Neural progenitor cell (in vitro differentiated cells): Measurements from ENCODE around the gene SETD2. TPM values are rescaled to one million over a fixed set of nuclear protein-coding genes. Genes with fewer than 3 reads are reported as not detected.

Experiments
- DNase-seq: peaks from one replicate; pipeline ENCODE4 v3.0.0-alpha.2; 2016; ENCODE audit warnings: low spot score
- H2AFZ ChIP-seq: fragments of 200-600 bp; sonication (generic); replicated peaks from 2 replicates; pipeline ENCODE4 v1.6.1; 2016; ENCODE audit warnings: antibody characterized with exemption
- H3F3A ChIP-seq: fragments of 200-600 bp; sonication (generic); 2 replicates; pipeline ENCODE4 v1.6.1; 2016; ENCODE audit warnings: antibody characterized with exemption, low read depth
- H3K27ac ChIP-seq: fragments of 200-600 bp; sonication (generic); 2 replicates; pipeline ENCODE4 v1.5.1; 2016; ENCODE audit warnings: mild to moderate bottlenecking
- H3K27me3 ChIP-seq: fragments of 200-600 bp; sonication (generic); 2 replicates; pipeline ENCODE4 v1.6.1; 2016; ENCODE audit warnings: mild to moderate bottlenecking, moderate library complexity
- H3K36me3 ChIP-seq: fragments of 200-600 bp; sonication (generic); 2 replicates; pipeline ENCODE4 v1.5.1; 2016
- H3K4me1 ChIP-seq: fragments of 200-600 bp; sonication (generic); 2 replicates; pipeline ENCODE4 v1.6.1; 2016; ENCODE audit warnings: mixed run types
- H3K4me2 ChIP-seq: fragments of 200-600 bp; sonication (generic); 2 replicates; pipeline ENCODE4 v1.6.1; 2016
- H3K4me3 ChIP-seq: fragments of 200-600 bp; sonication (generic); 2 replicates; pipeline ENCODE4 v1.5.1; 2016
- H3K79me2 ChIP-seq: fragments of 200-600 bp; sonication (generic); 2 replicates; pipeline ENCODE4 v1.6.1; 2016; ENCODE audit warnings: low read depth
- H3K9ac ChIP-seq: fragments of 200-600 bp; sonication (generic); 2 replicates; pipeline ENCODE4 v1.6.1; 2016
- H3K9me3 ChIP-seq: fragments of 200-600 bp; sonication (generic); 2 replicates; pipeline ENCODE4 v1.5.1; 2016; ENCODE audit warnings: low read depth
- H4K20me1 ChIP-seq: fragments of 200-600 bp; sonication (generic); 2 replicates; pipeline ENCODE4 v1.6.1; 2016; ENCODE audit warnings: low read depth
- H3K27ac Mint-ChIP-seq: 3 replicates; pipeline ENCODE4 v1.8.0; 2021; ENCODE audit warnings: mixed read lengths
- H3K27me3 Mint-ChIP-seq: 2 replicates; pipeline ENCODE4 v1.8.0; 2022; ENCODE audit warnings: low read depth, mild to moderate bottlenecking, inconsistent platforms, moderate library complexity, mixed read lengths; ENCODE audit not compliant: insufficient read depth
- H3K36me3 Mint-ChIP-seq: 3 replicates; pipeline ENCODE4 v1.8.0; 2021; ENCODE audit warnings: mixed read lengths
- H3K4me1 Mint-ChIP-seq: 3 replicates; pipeline ENCODE4 v1.8.0; 2021; ENCODE audit warnings: mixed read lengths
- H3K4me3 Mint-ChIP-seq: 3 replicates; pipeline ENCODE4 v1.8.0; 2021; ENCODE audit warnings: mild to moderate bottlenecking, moderate library complexity, mixed read lengths
- H3K9me3 Mint-ChIP-seq: 3 replicates; pipeline ENCODE4 v1.8.0; 2020; ENCODE audit warnings: mixed read lengths
- EZH2 ChIP-seq: fragments of 200-600 bp; sonication (generic); IDR thresholded peaks from 2 replicates; pipeline ENCODE4 v1.6.1; 2017; ENCODE audit warnings: antibody characterized with exemption, mild to moderate bottlenecking, moderate library complexity
- EZH2phosphoT487 ChIP-seq: fragments of 200-600 bp; sonication (generic); IDR thresholded peaks from 2 replicates; pipeline ENCODE4 v1.6.1; 2017; ENCODE audit warnings: antibody characterized with exemption
- total RNA-seq: library from RNA; depleted of rRNA; stranded (reverse); fragments of >200 nt; gene quantifications from 2 replicates; pipeline ENCODE4 v1.2.3, GENCODE V29; 2015; ENCODE audit warnings: low replicate concordance
- TF ChIP-seq, protein P1 (sequence below): fragments of 200-600 bp; sonication (generic); IDR thresholded peaks from 2 replicates; pipeline ENCODE4 v1.5.1; 2017; ENCODE audit warnings: antibody characterized with exemption, mild to moderate bottlenecking

Gene SETD2
- total RNA-seq, 1 donor from 2014 or later: 46.0 TPM

DNA sequence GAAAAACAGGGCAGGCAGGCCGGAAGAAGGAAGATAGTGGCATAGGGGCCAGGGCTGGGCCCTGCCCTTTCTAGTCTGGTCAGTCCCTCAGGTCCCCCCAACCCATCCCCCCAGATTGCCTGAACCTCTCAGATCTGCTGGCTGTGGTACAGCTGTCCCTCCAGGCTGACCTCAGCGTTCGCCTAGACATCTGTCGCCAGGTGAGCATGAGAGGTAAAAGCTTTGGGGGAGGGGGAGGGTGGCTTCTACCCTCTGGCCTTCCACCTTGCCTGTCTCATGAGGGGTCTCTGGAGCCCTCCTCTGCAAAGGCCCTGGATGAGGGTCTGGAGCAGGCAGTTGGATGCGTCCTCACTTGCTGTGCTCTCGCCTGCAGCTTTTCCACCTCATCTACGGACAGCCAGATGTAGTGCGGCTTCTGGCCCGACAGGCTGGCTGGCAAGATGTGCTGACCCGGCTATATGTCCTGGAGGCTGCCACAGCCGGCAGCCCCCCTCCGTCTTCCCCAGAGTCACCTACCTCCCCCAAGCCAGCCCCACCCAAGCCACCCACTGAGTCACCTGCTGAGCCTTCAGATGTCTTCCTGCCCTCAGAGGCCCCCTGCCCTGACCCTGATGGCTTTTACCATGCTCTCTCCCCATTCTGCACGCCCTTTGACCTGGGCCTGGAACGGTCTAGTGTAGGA, 164.3 kb downstream of the SETD2 start:
- Histone ChIP-seq H3K27me3 (no peaks in the 10 kb centered on the region), H3K9ac (no peak overlapping the region), H3K4me1 (no peaks in the 10 kb centered on the region), H3K4me3 (no peak overlapping the region), H4K20me1 (no peaks in the 10 kb centered on the region), H3F3A (no peaks in the 10 kb centered on the region), H3K27ac (no peak overlapping the region), H3K4me2 (no peak overlapping the region), H3K79me2 (no peaks in the 10 kb centered on the region), H2AFZ (no peak overlapping the region), H3K36me3 (no peaks in the 10 kb centered on the region), H3K9me3 (no peaks in the 10 kb centered on the region)
- no peak for DNase-seq
- TF ChIP-seq, protein P1, sequence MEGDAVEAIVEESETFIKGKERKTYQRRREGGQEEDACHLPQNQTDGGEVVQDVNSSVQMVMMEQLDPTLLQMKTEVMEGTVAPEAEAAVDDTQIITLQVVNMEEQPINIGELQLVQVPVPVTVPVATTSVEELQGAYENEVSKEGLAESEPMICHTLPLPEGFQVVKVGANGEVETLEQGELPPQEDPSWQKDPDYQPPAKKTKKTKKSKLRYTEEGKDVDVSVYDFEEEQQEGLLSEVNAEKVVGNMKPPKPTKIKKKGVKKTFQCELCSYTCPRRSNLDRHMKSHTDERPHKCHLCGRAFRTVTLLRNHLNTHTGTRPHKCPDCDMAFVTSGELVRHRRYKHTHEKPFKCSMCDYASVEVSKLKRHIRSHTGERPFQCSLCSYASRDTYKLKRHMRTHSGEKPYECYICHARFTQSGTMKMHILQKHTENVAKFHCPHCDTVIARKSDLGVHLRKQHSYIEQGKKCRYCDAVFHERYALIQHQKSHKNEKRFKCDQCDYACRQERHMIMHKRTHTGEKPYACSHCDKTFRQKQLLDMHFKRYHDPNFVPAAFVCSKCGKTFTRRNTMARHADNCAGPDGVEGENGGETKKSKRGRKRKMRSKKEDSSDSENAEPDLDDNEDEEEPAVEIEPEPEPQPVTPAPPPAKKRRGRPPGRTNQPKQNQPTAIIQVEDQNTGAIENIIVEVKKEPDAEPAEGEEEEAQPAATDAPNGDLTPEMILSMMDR: no peak
- no peak for TF ChIP-seq EZH2
- no peak for TF ChIP-seq EZH2phosphoT487
- H3K9me3 Mint-ChIP-seq: no peaks in the 10 kb centered on the region
- no peak overlapping the region for H3K4me3 Mint-ChIP-seq
- H3K4me1 Mint-ChIP-seq: peaks cover 3% of the 10 kb centered on the region
- H3K27me3 Mint-ChIP-seq: peaks cover 4% of the 10 kb centered on the region
- no peaks in the 10 kb centered on the region for H3K36me3 Mint-ChIP-seq
- H3K27ac Mint-ChIP-seq: peak overlapping the region; percentile 25

DNA sequence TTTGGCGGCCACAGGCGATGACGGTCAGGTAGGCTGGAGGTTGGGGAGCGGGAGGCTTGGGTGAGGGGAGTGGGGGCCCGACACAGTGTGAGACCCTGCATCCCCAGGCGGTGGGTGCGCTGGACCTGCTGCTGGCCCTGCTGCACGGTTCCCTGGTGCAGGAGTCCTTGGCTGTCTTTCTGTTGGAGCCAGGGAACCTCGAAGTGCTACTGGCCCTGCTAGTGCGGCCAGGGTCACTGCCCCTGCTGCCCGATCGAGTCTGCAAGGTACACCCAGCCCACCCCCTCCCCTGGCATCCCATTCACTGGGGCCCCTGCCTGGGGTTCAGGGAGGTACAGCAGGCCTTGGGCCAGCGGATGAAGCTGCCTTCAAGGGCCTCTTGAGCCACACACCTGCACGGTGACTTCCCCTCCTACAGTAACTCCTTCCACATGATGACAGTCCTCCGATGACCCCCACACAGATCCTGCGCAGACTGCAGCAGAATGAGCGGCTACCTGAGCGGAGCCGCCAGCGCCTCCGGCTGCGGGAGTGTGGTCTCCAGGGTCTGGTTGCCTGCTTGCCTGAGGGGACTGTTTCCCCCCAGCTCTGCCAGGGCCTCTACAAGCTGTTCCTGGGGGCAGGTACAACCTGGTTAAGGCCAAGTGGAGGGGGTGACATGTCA, 164.9 kb downstream of the SETD2 start:
- H3K27me3 ChIP-seq: no peaks in the 10 kb centered on the region
- no peak overlapping the region for H3K4me3 Mint-ChIP-seq
- no peak overlapping the region for H3K9ac ChIP-seq
- no peaks in the 10 kb centered on the region for H3K4me1 ChIP-seq
- H3K27ac ChIP-seq: no peak overlapping the region
- no peaks in the 10 kb centered on the region for H3F3A ChIP-seq
- DNase-seq: no peak
- H3K27ac Mint-ChIP-seq: no peak overlapping the region
- H3K27me3 Mint-ChIP-seq: peaks cover 4% of the 10 kb centered on the region
- H4K20me1 ChIP-seq: no peaks in the 10 kb centered on the region
- no peak overlapping the region for H2AFZ ChIP-seq
- no peak for TF ChIP-seq EZH2phosphoT487
- no peaks in the 10 kb centered on the region for H3K79me2 ChIP-seq
- H3K9me3 Mint-ChIP-seq: no peaks in the 10 kb centered on the region
- no peak overlapping the region for H3K4me3 ChIP-seq
- no peak overlapping the region for H3K4me2 ChIP-seq
- no peaks in the 10 kb centered on the region for H3K36me3 ChIP-seq
- no peaks in the 10 kb centered on the region for H3K9me3 ChIP-seq
- peaks cover 3% of the 10 kb centered on the region for H3K4me1 Mint-ChIP-seq
- H3K36me3 Mint-ChIP-seq: no peaks in the 10 kb centered on the region

DNA sequence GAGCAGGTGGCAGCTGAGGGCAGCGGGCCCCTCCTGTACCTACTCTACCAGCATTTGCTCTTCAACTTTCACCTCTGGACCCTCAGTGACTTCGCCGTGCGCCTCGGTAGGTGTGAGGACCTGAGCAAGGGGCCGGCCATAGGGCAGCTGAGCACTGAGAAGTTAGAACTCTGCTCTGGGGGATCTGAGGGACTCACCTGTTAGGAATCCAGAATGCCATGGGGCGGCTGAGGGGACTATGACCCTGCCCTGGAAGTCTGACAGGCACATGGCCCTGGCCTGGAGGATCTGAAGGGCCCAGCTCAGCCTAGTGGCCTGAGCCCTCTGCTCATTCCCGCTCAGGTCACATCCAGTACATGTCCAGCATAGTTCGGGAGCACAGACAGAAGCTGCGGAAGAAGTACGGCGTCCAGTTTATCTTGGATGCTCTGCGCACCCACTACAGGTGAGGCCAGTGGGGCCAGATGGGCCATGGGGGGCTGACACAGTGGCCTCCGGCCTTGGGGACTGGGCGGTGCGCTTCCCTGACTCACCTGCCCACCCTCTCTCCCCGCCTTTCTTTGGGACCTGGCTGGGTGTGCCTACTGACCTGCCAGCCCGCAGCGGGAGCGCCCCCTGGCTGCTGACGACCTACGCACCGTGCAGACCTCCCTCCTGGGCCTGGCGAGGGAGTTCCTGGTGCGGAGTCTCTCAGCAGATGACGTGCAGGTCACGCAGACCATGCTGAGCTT, 165.6 kb downstream of the SETD2 start:
- Mint-ChIP-seq H3K4me3 (no peak overlapping the region), H3K36me3 (no peaks in the 10 kb centered on the region), H3K4me1 (peaks cover 3% of the 10 kb centered on the region), H3K27ac (no peak overlapping the region), H3K9me3 (no peaks in the 10 kb centered on the region), H3K27me3 (peaks cover 4% of the 10 kb centered on the region)
- no peak overlapping the region for H3K4me2 ChIP-seq
- DNase-seq: peak; percentile 84
- no peak overlapping the region for H3K9ac ChIP-seq
- H2AFZ ChIP-seq: no peak overlapping the region
- no peaks in the 10 kb centered on the region for H3K4me1 ChIP-seq
- H3K9me3 ChIP-seq: no peaks in the 10 kb centered on the region
- H3K27me3 ChIP-seq: no peaks in the 10 kb centered on the region
- TF ChIP-seq, protein P1: peak; percentile 86
- TF ChIP-seq EZH2: no peak
- H3K79me2 ChIP-seq: no peaks in the 10 kb centered on the region
- no peaks in the 10 kb centered on the region for H3F3A ChIP-seq
- no peaks in the 10 kb centered on the region for H3K36me3 ChIP-seq
- no peak overlapping the region for H3K4me3 ChIP-seq
- no peak overlapping the region for H3K27ac ChIP-seq
- H4K20me1 ChIP-seq: no peaks in the 10 kb centered on the region
